ENCODE measurements around the gene TRIM62.

TRIM62 gene

DNA sequence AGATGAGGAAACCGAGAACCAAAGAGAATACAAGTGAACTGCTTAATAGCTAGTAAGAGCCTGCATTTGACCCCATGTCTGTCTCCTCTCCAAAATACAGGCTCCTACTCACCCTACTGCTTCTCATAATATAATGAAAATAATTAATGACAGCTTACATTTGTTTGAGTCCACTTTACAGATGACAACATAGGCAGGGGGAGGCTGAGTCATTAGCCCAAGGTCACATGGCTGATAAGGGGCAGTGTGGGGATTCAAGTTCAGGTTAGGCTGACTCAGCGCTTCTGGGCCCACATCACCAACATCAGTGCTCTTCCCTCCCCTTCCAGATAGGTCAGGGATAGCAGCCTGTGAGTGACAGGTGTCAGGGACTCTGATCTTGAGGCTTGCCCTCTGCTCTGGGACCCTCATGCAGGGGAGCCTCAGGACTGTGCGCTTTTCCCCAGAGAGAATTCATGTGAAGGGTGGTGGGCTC lies 84.7 kb downstream of the TRIM62 start:
- peak; percentile 16 for DNase-seq (ENCODE audit: low spot score)

- DNase-seq (ENCODE audit: low spot score), result no peak
Observed at GRCh38 chr1:33096363-33097005, 85.4 kb downstream of the TRIM62 start.
